Activated naive CD4-positive, alpha-beta T cell treated with anti-CD3 and anti-CD28 coated beads for 36 hours (primary cell): ENCODE data around the gene SCAMP2. TPM values are rescaled to one million over a fixed set of nuclear protein-coding genes. Genes with fewer than 3 reads are reported as not detected.

ENCODE experiments used
- CTCF ChIA-PET: fragments of 350-600 bp; sonication (Branson Sonifier 250); formaldehyde crosslinking; loops from one replicate; lab custom pipeline; 2021; ENCODE audit warnings: antibody characterized with exemption; lab: Charles Lee
- DNase-seq: peaks from one replicate; pipeline ENCODE4 v3.0.0-alpha.2; 2020
- H3K27ac Mint-ChIP-seq: one replicate; pipeline ENCODE4 v1.8.0; 2021; ENCODE audit warnings: mild to moderate bottlenecking, mixed read lengths
- H3K27me3 Mint-ChIP-seq: one replicate; pipeline ENCODE4 v1.8.0; 2021; ENCODE audit warnings: low read depth, mixed read lengths
- H3K36me3 Mint-ChIP-seq: one replicate; pipeline ENCODE4 v1.8.0; 2021; ENCODE audit warnings: low read depth, mixed read lengths
- H3K4me1 Mint-ChIP-seq: one replicate; pipeline ENCODE4 v1.8.0; 2021; ENCODE audit warnings: low read depth, mixed read lengths
- H3K4me3 Mint-ChIP-seq: one replicate; pipeline ENCODE4 v1.8.0; 2021; ENCODE audit warnings: mild to moderate bottlenecking, moderate library complexity, mixed read lengths
- H3K9me3 Mint-ChIP-seq: one replicate; pipeline ENCODE4 v1.8.0; 2021; ENCODE audit warnings: mixed read lengths
- intact Hi-C: fragments of 100-400 bp; cut with micrococcal nuclease; formaldehyde crosslinking; loops from one replicate; pipeline ENCODE4 v1.15.1; 2023
- total RNA-seq, 2 experiments: library from RNA; stranded (reverse); gene quantifications; one replicate each; pipeline ENCODE4 v1.2.3, GENCODE V29; 2021

SCAMP2 gene
- total RNA-seq, 2 experiments from 2014 or later: 60.6 TPM

GRCh38 chr15:74825866-74826265 lies 47.3 kb downstream of the SCAMP2 start:
- no peaks in the 10 kb centered on the region for H3K9me3 Mint-ChIP-seq
- H3K36me3 Mint-ChIP-seq: no peaks in the 10 kb centered on the region
- H3K4me1 Mint-ChIP-seq: peaks cover 6% of the 10 kb centered on the region
- intact Hi-C loops: loop anchor here (5.0 kb wide), 1 partner anchor 171 kb away; the partner anchor contains the start of gene SCAMP5
- CTCF ChIA-PET: interaction anchor here (0.5 to 2.3 kb wide), 6 partner anchors 18 to 375 kb away, joined by 3 to 5 read pairs (median 4); no protein-coding TSS in a partner anchor
- peaks cover 21% of the 10 kb centered on the region for H3K27me3 Mint-ChIP-seq
- no peak for DNase-seq
- H3K27ac Mint-ChIP-seq: no peak overlapping the region
- no peak overlapping the region for H3K4me3 Mint-ChIP-seq

GRCh38 chr15:74824976-74825375 lies 48.2 kb downstream of the SCAMP2 start:
- H3K36me3 Mint-ChIP-seq: no peaks in the 10 kb centered on the region
- H3K4me1 Mint-ChIP-seq: peaks cover 6% of the 10 kb centered on the region
- CTCF ChIA-PET: interaction anchor here (2.3 kb wide), 1 partner anchor 25 kb away, joined by 5 read pairs; no protein-coding TSS in a partner anchor
- DNase-seq: no peak
- H3K27ac Mint-ChIP-seq: no peak overlapping the region
- H3K27me3 Mint-ChIP-seq: peaks cover 21% of the 10 kb centered on the region
- intact Hi-C loops: loop anchor here (5.0 kb wide), 1 partner anchor 172 kb away; the partner anchor contains the start of gene SCAMP5
- no peak overlapping the region for H3K4me3 Mint-ChIP-seq
- H3K9me3 Mint-ChIP-seq: no peaks in the 10 kb centered on the region

- H3K36me3 Mint-ChIP-seq: no peaks in the 10 kb centered on the region
- H3K27me3 Mint-ChIP-seq: peaks cover 18% of the 10 kb centered on the region
- intact Hi-C loops: no loop called here
- no peaks in the 10 kb centered on the region for H3K9me3 Mint-ChIP-seq
- H3K27ac Mint-ChIP-seq: no peak overlapping the region
- H3K4me1 Mint-ChIP-seq: peaks cover 5% of the 10 kb centered on the region
- no peak overlapping the region for H3K4me3 Mint-ChIP-seq
- no peak for DNase-seq
- CTCF ChIA-PET: interaction anchor here (1.4 to 1.6 kb wide), 3 partner anchors 14 to 192 kb away, joined by 3 to 5 read pairs (median 3); no protein-coding TSS in a partner anchor
Measured at GRCh38 chr15:74823324-74823723, 49.8 kb downstream of the SCAMP2 start.

GRCh38 chr15:74822233-74822632 lies 50.9 kb downstream of the SCAMP2 start:
- Mint-ChIP-seq H3K4me1 (peaks cover 5% of the 10 kb centered on the region), H3K27ac (no peak overlapping the region), H3K36me3 (no peaks in the 10 kb centered on the region), H3K4me3 (no peak overlapping the region), H3K9me3 (no peaks in the 10 kb centered on the region), H3K27me3 (peaks cover 8% of the 10 kb centered on the region)
- CTCF ChIA-PET: no interaction called here
- intact Hi-C loops: no loop called here
- DNase-seq: no peak

- no peak for DNase-seq
- Mint-ChIP-seq H3K4me3 (no peak overlapping the region), H3K9me3 (no peaks in the 10 kb centered on the region), H3K27me3 (peaks cover 3% of the 10 kb centered on the region), H3K27ac (no peak overlapping the region), H3K36me3 (no peaks in the 10 kb centered on the region), H3K4me1 (peaks cover 5% of the 10 kb centered on the region)
- intact Hi-C loops: no loop called here
- CTCF ChIA-PET: no interaction called here
Measured at GRCh38 chr15:74821790-74822158, 51.4 kb downstream of the SCAMP2 start.

GRCh38 chr15:74821091-74821789 lies 51.9 kb downstream of the SCAMP2 start:
- no peak for DNase-seq
- Mint-ChIP-seq H3K36me3 (no peaks in the 10 kb centered on the region), H3K4me1 (peaks cover 5% of the 10 kb centered on the region), H3K27me3 (no peaks in the 10 kb centered on the region), H3K4me3 (no peak overlapping the region), H3K27ac (no peak overlapping the region), H3K9me3 (no peaks in the 10 kb centered on the region)
- intact Hi-C loops: no loop called here
- CTCF ChIA-PET: interaction anchor here (1.4 kb wide), 1 partner anchor 12 kb away, joined by 4 read pairs; no protein-coding TSS in a partner anchor

- Mint-ChIP-seq H3K4me3 (no peak overlapping the region), H3K4me1 (peaks cover 5% of the 10 kb centered on the region), H3K36me3 (no peaks in the 10 kb centered on the region), H3K27ac (no peak overlapping the region), H3K27me3 (no peaks in the 10 kb centered on the region), H3K9me3 (no peaks in the 10 kb centered on the region)
- CTCF ChIA-PET: interaction anchor here (0.6 to 1.4 kb wide), 2 partner anchors 14 to 213 kb away, joined by 4 to 6 read pairs; no protein-coding TSS in a partner anchor
- intact Hi-C loops: no loop called here
- DNase-seq: no peak
Measured at GRCh38 chr15:74820056-74820455, 53.1 kb downstream of the SCAMP2 start.

GRCh38 chr15:74817370-74817737 lies 55.8 kb downstream of the SCAMP2 start:
- no peak for DNase-seq
- Mint-ChIP-seq H3K4me1 (peaks cover 5% of the 10 kb centered on the region), H3K27ac (no peak overlapping the region), H3K4me3 (no peak overlapping the region), H3K27me3 (no peaks in the 10 kb centered on the region), H3K36me3 (no peaks in the 10 kb centered on the region), H3K9me3 (no peaks in the 10 kb centered on the region)
- intact Hi-C loops: no loop called here
- CTCF ChIA-PET: interaction anchor here (0.6 kb wide), 1 partner anchor 252 kb away, joined by 3 read pairs; no protein-coding TSS in a partner anchor

- Mint-ChIP-seq H3K4me1 (peaks cover 5% of the 10 kb centered on the region), H3K4me3 (no peak overlapping the region), H3K9me3 (no peaks in the 10 kb centered on the region), H3K27me3 (no peaks in the 10 kb centered on the region), H3K36me3 (no peaks in the 10 kb centered on the region), H3K27ac (no peak overlapping the region)
- DNase-seq: no peak
- intact Hi-C loops: no loop called here
- CTCF ChIA-PET: interaction anchor here (0.6 kb wide), 1 partner anchor 252 kb away, joined by 3 read pairs; no protein-coding TSS in a partner anchor
Measured at GRCh38 chr15:74816624-74817369, 56.4 kb downstream of the SCAMP2 start.

- CTCF ChIA-PET: interaction anchor here (0.7 to 1.0 kb wide), 2 partner anchors 15 to 187 kb away, joined by 3 to 4 read pairs; no protein-coding TSS in a partner anchor
- no peak overlapping the region for H3K27ac Mint-ChIP-seq
- no peaks in the 10 kb centered on the region for H3K27me3 Mint-ChIP-seq
- H3K4me3 Mint-ChIP-seq: no peak overlapping the region
- DNase-seq: no peak
- H3K36me3 Mint-ChIP-seq: no peaks in the 10 kb centered on the region
- intact Hi-C loops: no loop called here
- peaks cover 5% of the 10 kb centered on the region for H3K4me1 Mint-ChIP-seq
- no peaks in the 10 kb centered on the region for H3K9me3 Mint-ChIP-seq
Measured at GRCh38 chr15:74815961-74816360, 57.2 kb downstream of the SCAMP2 start.

GRCh38 chr15:74815121-74815934 lies 57.8 kb downstream of the SCAMP2 start:
- H3K27me3 Mint-ChIP-seq: no peaks in the 10 kb centered on the region
- peaks cover 5% of the 10 kb centered on the region for H3K4me1 Mint-ChIP-seq
- intact Hi-C loops: no loop called here
- CTCF ChIA-PET: interaction anchor here (0.7 to 1.1 kb wide), 3 partner anchors 16 to 187 kb away, joined by 3 to 7 read pairs (median 4); no protein-coding TSS in a partner anchor
- H3K27ac Mint-ChIP-seq: no peak overlapping the region
- no peak for DNase-seq
- H3K36me3 Mint-ChIP-seq: no peaks in the 10 kb centered on the region
- H3K9me3 Mint-ChIP-seq: no peaks in the 10 kb centered on the region
- no peak overlapping the region for H3K4me3 Mint-ChIP-seq
